ENCODE data around the gene CSNK2A3.

CSNK2A3 gene

DNA sequence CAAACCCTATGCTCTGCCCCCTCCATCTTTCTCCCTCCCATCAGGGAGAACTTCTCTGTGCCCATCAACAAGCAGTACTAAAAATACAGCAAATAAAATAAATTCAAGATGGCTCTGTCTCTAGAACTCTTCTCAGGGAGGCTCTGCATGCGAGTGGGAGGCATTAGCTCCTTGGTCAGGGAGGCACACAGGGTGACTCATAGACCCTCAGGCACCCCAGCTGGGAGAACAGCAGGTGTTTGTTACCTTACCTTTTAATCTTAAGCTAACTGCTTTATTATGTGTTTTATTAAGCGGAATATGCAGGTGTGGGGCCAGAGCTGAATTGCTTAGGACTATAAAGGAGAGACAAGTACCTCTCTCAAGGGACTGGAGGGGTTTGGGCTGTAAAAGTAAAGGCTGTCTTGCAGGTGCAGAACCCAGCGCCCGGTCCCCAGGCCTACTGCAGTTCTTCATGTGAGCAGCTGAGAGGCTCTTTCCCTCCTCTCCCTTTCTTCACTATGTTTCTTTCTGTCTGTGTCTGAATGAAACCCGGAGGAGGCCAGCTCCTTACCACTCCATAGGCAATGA lies 20.8 kb downstream of the CSNK2A3 start:
- no peak for DNase-seq

GRCh38 chr11:11329062-11329806 lies 23.8 kb downstream of the CSNK2A3 start:
- no peak for DNase-seq

DNA sequence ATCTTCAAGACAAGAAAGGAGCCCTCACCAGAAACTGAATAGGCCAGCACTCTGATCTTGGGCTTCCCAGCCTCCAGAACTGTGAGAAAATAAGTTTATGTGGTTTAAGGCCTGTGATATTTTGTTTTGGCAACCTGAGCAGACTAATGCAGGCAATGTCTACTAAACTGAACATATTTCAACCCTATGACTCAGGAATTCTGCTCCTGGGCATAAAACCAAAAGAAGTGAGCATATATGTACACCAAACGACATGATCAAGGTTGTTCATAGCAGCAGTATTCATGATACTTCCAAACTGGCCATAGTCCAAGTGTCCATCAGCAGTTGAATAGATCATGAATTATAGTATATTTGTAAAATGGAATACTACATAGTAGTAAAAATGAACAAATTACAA lies 29.0 kb downstream of the CSNK2A3 start:
- no peak for DNase-seq

- DNase-seq = no peak
Measured at GRCh38 chr11:11322101-11322500, 30.9 kb downstream of the CSNK2A3 start.

GRCh38 chr11:11320825-11321224 lies 32.2 kb downstream of the CSNK2A3 start:
- DNase-seq = no peak

DNA sequence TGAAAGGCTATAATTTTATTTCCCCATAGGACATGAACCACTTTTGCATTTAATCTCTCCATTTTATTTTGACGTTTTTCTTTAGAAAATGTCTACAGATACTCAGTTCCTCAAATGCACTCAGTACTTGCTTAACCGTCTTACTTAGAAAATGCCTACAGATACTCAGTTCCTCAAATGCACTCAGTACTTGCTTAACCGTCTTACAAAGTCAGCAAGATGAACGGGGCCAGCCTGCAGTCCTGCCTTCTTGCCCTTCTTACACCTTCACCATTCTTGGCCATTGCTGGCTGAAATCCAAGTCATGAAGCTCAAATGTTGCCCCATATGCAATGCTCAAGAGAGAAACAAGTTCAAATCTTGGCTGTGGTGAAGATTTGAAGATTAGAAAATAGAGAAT lies 34.1 kb downstream of the CSNK2A3 start:
- no peak for DNase-seq

DNA sequence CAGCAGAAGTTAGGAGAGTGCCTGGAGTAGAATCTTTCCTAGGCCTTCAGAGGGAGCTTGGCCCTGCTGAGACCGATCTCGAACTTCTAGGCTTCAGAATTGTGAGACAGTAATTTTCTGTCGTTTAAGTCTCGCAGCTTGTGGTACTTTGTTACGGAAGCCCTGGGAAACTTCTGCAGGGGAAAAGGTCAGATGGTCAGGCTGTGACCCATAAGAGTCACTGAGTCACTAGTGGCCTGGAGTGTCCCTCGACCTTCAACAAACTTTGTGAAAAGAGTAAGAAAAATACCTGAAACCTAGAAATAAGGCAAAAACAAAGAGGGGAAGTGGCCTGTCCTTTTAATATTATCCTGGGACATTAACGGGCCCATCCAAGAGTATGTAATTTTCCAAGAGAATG lies 34.6 kb downstream of the CSNK2A3 start:
- no peak for DNase-seq

GRCh38 chr11:11316651-11317230 lies 36.3 kb downstream of the CSNK2A3 start:
- DNase-seq = no peak

GRCh38 chr11:11313902-11314692 lies 39.0 kb downstream of the CSNK2A3 start:
- no peak for DNase-seq

DNA sequence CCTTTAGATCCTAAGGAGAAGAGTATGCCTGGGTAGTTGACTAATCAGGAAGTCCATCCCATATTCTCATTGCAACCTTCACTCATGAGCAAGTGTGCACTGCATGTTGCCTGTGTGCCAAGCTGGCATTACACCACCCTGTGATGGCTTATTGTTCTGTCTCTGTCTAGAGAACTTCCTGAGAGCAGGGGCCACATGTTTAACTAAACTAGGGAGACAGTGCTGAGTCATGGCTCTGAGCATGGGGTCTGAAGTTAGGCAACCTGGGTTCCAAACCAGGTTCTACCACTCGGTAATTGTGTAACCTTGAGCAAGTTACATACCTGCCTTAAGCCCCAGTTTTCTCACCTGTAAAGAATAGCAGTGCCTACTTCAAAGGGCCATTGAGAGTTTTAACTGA lies 39.6 kb downstream of the CSNK2A3 start:
- DNase-seq = no peak

DNA sequence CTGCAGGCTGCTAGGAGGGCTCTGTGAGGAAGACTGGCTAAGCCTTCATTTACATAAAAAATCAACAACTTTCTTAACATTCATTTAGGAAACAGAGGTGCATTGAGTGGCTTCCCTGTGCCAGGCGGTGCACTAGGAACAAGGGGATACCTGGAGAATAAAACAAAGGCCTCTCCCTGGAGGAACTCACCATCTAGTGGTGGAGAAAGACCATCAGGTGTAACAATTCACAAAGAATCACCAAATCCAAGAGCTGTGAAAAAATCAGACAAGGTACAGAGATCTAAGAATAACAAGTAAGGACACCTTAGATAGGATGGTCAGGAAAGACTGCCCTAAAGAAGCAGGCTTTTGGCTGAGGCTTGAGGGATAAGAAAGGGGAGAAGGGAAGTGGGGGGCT lies 40.3 kb downstream of the CSNK2A3 start:
- DNase-seq = no peak

DNA sequence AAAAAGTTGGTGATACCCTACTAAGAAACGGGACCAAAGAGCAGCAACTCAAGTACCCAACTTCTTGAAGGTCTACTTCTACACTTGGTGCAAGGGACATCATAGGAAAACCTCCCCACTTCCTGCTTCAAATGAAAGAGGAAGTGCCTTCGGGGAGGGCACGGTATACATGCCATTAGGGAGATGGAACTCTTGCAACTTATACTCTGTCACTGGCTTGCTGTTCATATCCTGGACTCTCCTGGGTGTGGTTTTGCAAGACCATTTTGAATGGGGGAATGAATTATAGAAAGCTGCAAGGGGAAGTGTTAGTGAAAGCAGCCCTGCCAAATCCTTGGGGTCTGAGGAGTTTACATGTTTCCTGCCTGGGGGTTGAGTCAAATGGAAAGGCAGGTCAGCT lies 41.9 kb downstream of the CSNK2A3 start:
- no peak for DNase-seq

GRCh38 chr11:11309906-11310305 lies 43.1 kb downstream of the CSNK2A3 start:
- DNase-seq = no peak

- no peak for DNase-seq
Measured at GRCh38 chr11:11308249-11308648, 44.8 kb downstream of the CSNK2A3 start.

GRCh38 chr11:11306855-11307254 lies 46.2 kb downstream of the CSNK2A3 start:
- DNase-seq = no peak

GRCh38 chr11:11304550-11304949 lies 48.5 kb downstream of the CSNK2A3 start:
- no peak for DNase-seq

DNA sequence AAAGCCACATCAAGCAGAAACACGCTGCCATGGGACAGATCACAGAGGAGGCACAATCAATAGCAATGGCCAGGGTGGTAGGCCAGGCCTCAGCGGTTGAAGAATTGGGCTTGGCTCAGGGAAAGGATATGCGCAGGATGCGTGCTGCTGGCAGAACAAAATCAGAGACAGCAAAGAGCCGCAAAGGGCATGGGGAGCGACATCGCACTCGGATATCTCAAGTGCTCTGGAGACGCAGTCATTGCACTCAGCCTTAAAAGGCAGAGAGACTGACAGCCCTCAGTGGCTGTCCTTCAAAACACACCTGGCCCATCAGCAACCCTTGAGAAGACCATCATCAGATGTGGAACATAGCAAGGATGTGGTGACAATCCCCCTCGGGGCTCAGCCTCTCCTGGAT lies 50.5 kb downstream of the CSNK2A3 start:
- no peak for DNase-seq

Measured in NCI-H526 (cell line).